Astrocyte of the hippocampus (primary cell): Measurements from ENCODE around the gene PRR7.

Source experiments
- DNase-seq: peaks from one replicate; pipeline ENCODE4 v3.0.0; 2011; ENCODE audit warnings: low read depth, low spot score

Gene PRR7

GRCh38 chr5:177498013-177498787 lies 51.6 kb downstream of the PRR7 start:
- DNase-seq, result no peak

GRCh38 chr5:177499842-177500241 lies 53.2 kb downstream of the PRR7 start:
- no peak for DNase-seq

GRCh38 chr5:177500685-177501522 lies 54.3 kb downstream of the PRR7 start:
- peak; percentile 95 for DNase-seq

GRCh38 chr5:177501874-177502678 lies 55.5 kb downstream of the PRR7 start:
- no peak for DNase-seq

GRCh38 chr5:177502886-177503285 lies 56.3 kb downstream of the PRR7 start:
- DNase-seq, result no peak

- DNase-seq, result no peak
Observed at GRCh38 chr5:177503351-177504085, 56.9 kb downstream of the PRR7 start.

- DNase-seq, result no peak
Observed at GRCh38 chr5:177504086-177505056, 57.8 kb downstream of the PRR7 start.

GRCh38 chr5:177505075-177505474 lies 58.5 kb downstream of the PRR7 start:
- no peak for DNase-seq
